Gastrocnemius medialis (tissue), 4 donors: ENCODE data around the gene PALD1.

Experiments used
- CTCF ChIP-seq, 5 experiments: fragments of 450-650 bp in 3 of 5; fragments of 200-600 bp in 2 of 5; sonication (generic) in 2 of 5; IDR thresholded peaks in 4 of 5; conservative IDR thresholded peaks in 1 of 5; 1 replicate in 4 of 5; 2 replicates in 1 of 5; pipeline ENCODE4 v1.5.1; 2016 to 2019; ENCODE audit warnings: antibody characterized with exemption in 5 of 5, mild to moderate bottlenecking in 3 of 5, moderate library complexity in 3 of 5
- POLR2A ChIP-seq, 2 donors: fragments of 450-650 bp; IDR thresholded peaks; one replicate each; pipeline ENCODE4 v1.6.1; 2017; ENCODE audit warnings: antibody characterized with exemption in 2 of 2, mild to moderate bottlenecking in 2 of 2, moderate library complexity in 2 of 2

GRCh38 chr10:70603449-70603801, 124.9 kb downstream of the PALD1 start:
- no peak for TF ChIP-seq POLR2A (IDR thresholded peaks at IDR 0.05)
- TF ChIP-seq CTCF (IDR thresholded peaks at IDR 0.05 in 4 of 5, conservative IDR thresholded peaks at IDR 0.05 in 1 of 5), result no peak
